ENCODE results near the gene SHISA4.

Gene SHISA4

DNA sequence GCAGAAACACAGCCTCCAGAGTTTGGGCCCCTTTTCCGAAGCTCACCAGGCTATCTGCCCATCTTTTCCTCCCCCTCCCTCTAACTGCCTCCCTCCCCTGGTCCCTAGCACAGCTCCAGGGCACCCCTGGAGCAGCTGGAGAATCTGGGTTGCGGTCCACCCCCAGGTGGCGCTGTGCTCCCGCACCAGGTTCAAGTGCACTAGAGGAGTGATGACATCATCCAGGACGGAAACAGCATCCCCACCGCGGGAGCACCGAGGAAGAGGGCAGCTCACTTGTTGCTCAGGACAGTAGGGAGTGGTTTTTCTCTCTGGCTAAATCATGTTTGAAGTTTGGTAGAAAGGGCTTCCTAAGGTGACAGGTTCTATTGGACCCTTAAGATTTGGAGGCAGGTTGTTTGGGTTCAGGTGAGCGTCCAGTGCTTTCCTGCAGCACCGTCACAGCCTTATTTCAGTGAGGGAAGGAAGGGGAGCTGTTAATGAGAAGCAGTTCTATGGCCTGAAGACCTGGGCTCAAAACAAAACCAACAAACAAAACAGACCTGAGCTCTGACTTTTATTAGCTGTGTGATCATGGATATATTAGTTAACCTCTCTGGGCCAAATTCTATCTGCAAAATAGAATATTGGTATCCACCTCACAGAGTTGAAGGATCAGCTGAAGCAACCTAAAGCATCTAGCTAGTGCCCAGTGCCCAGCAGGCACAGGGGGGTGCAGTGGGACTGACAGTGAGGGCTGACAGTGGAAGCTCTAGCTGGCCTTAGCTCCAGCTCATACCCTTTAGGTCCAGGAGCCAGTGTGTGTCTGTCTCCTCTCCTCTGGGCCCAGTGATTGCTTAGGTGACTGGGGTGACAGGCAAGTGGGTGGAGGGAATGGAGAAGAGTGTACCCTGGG, 7.5 kb downstream of the SHISA4 start (continued):
- TF ChIP-seq, protein P1, sequence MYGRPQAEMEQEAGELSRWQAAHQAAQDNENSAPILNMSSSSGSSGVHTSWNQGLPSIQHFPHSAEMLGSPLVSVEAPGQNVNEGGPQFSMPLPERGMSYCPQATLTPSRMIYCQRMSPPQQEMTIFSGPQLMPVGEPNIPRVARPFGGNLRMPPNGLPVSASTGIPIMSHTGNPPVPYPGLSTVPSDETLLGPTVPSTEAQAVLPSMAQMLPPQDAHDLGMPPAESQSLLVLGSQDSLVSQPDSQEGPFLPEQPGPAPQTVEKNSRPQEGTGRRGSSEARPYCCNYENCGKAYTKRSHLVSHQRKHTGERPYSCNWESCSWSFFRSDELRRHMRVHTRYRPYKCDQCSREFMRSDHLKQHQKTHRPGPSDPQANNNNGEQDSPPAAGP (tag by site-specific recombination; IDR thresholded peaks at IDR 0.05) = peak; percentile 97
- TF ChIP-seq ZFP69B (tag by site-specific recombination; IDR thresholded peaks at IDR 0.05) = peak; percentile 82
- TF ChIP-seq ZNF654 (tag by site-specific recombination; IDR thresholded peaks at IDR 0.05; ENCODE audit: low read depth) = peak; percentile 88
- peak; percentile 82 for TF ChIP-seq PATZ1 (tag by site-specific recombination; IDR thresholded peaks at IDR 0.05)
- no peak for TF ChIP-seq ZNF621 (tag by site-specific recombination; IDR thresholded peaks at IDR 0.05)
- no peak for TF ChIP-seq ZNF23 (tag by site-specific recombination; IDR thresholded peaks at IDR 0.05; ENCODE audit: borderline replicate concordance)
- TF ChIP-seq TRIM28 (IDR thresholded peaks at IDR 0.05; ENCODE audit: borderline replicate concordance, low read length) = no peak; the same call in 1 of the 2 replicates
- peak; percentile 89 for TF ChIP-seq SP7 (tag by site-specific recombination; IDR thresholded peaks at IDR 0.05)
- TF ChIP-seq TCF7L2 (IDR thresholded peaks at IDR 0.05; ENCODE audit: borderline replicate concordance, low read depth, low read length) = no peak
- no peak for TF ChIP-seq ZNF585B (tag by site-specific recombination; IDR thresholded peaks at IDR 0.05)
- TF ChIP-seq ZNF223 (tag by site-specific recombination; IDR thresholded peaks at IDR 0.05) = no peak
- no peak for TF ChIP-seq ZBTB8A (tag by site-specific recombination; IDR thresholded peaks at IDR 0.05)
- TF ChIP-seq ZNF776 (tag by site-specific recombination; IDR thresholded peaks at IDR 0.05; ENCODE audit: borderline replicate concordance) = no peak
- TF ChIP-seq ZNF530 (tag by site-specific recombination; IDR thresholded peaks at IDR 0.05; ENCODE audit: low read depth) = no peak
- no peak for TF ChIP-seq ZNF140 (tag by site-specific recombination; IDR thresholded peaks at IDR 0.05)
- peak; percentile 31 for TF ChIP-seq ZBTB26 (tag by site-specific recombination; optimal IDR thresholded peaks at IDR 0.05)
- TF ChIP-seq, protein P2, sequence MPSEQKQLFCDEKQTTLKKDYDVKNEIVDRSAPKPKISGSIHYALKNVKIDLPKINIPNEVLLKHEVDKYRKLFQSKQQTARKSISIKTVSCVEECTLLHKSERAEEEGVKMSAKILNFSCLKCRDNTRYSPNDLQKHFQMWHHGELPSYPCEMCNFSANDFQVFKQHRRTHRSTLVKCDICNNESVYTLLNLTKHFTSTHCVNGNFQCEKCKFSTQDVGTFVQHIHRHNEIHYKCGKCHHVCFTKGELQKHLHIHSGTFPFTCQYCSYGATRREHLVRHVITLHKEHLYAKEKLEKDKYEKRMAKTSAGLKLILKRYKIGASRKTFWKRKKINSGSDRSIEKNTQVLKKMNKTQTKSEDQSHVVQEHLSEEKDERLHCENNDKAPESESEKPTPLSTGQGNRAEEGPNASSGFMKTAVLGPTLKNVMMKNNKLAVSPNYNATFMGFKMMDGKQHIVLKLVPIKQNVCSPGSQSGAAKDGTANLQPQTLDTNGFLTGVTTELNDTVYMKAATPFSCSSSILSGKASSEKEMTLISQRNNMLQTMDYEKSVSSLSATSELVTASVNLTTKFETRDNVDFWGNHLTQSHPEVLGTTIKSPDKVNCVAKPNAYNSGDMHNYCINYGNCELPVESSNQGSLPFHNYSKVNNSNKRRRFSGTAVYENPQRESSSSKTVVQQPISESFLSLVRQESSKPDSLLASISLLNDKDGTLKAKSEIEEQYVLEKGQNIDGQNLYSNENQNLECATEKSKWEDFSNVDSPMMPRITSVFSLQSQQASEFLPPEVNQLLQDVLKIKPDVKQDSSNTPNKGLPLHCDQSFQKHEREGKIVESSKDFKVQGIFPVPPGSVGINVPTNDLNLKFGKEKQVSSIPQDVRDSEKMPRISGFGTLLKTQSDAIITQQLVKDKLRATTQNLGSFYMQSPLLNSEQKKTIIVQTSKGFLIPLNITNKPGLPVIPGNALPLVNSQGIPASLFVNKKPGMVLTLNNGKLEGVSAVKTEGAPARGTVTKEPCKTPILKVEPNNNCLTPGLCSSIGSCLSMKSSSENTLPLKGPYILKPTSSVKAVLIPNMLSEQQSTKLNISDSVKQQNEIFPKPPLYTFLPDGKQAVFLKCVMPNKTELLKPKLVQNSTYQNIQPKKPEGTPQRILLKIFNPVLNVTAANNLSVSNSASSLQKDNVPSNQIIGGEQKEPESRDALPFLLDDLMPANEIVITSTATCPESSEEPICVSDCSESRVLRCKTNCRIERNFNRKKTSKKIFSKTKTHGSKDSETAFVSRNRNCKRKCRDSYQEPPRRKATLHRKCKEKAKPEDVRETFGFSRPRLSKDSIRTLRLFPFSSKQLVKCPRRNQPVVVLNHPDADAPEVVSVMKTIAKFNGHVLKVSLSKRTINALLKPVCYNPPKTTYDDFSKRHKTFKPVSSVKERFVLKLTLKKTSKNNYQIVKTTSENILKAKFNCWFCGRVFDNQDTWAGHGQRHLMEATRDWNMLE (tag by site-specific recombination; conservative IDR thresholded peaks at IDR 0.05; ENCODE audit: low read depth) = no peak; the same call in 1 of the 2 replicates
- TF ChIP-seq, protein P3, sequence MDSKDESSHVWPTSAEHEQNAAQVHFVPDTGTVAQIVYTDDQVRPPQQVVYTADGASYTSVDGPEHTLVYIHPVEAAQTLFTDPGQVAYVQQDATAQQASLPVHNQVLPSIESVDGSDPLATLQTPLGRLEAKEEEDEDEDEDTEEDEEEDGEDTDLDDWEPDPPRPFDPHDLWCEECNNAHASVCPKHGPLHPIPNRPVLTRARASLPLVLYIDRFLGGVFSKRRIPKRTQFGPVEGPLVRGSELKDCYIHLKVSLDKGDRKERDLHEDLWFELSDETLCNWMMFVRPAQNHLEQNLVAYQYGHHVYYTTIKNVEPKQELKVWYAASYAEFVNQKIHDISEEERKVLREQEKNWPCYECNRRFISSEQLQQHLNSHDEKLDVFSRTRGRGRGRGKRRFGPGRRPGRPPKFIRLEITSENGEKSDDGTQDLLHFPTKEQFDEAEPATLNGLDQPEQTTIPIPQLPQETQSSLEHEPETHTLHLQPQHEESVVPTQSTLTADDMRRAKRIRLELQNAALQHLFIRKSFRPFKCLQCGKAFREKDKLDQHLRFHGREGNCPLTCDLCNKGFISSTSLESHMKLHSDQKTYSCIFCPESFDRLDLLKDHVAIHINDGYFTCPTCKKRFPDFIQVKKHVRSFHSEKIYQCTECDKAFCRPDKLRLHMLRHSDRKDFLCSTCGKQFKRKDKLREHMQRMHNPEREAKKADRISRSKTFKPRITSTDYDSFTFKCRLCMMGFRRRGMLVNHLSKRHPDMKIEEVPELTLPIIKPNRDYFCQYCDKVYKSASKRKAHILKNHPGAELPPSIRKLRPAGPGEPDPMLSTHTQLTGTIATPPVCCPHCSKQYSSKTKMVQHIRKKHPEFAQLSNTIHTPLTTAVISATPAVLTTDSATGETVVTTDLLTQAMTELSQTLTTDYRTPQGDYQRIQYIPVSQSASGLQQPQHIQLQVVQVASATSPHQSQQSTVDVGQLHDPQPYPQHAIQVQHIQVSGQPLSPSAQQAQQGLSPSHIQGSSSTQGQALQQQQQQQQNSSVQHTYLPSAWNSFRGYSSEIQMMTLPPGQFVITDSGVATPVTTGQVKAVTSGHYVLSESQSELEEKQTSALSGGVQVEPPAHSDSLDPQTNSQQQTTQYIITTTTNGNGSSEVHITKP (tag by site-specific recombination; IDR thresholded peaks at IDR 0.05) = peak; percentile 60
- TF ChIP-seq YY1 (tag by site-specific recombination; IDR thresholded peaks at IDR 0.05) = no peak
- TF ChIP-seq ZNF174 (tag by site-specific recombination; IDR thresholded peaks at IDR 0.05) = no peak
- TF ChIP-seq ZNF610 (tag by site-specific recombination; IDR thresholded peaks at IDR 0.05; ENCODE audit: borderline replicate concordance) = no peak
- peak; percentile 100 for TF ChIP-seq SCRT1 (tag by site-specific recombination; IDR thresholded peaks at IDR 0.05; ENCODE audit: borderline replicate concordance)
- TF ChIP-seq ZNF626 (tag by site-specific recombination; IDR thresholded peaks at IDR 0.05) = no peak
- no peak for TF ChIP-seq ZNF830 (tag by site-specific recombination; IDR thresholded peaks at IDR 0.05; ENCODE audit: low read depth)
- no peak for TF ChIP-seq ZNF266 (tag by site-specific recombination; IDR thresholded peaks at IDR 0.05; ENCODE audit: low read depth)
- no peak for TF ChIP-seq REPIN1 (tag by site-specific recombination; IDR thresholded peaks at IDR 0.05; ENCODE audit: low read depth)
- TF ChIP-seq ZNF114 (tag by site-specific recombination; IDR thresholded peaks at IDR 0.05) = no peak

Data from HEK293 (cell line).